Measurements from ENCODE around the gene DYNLT2. TPM values are rescaled to one million over a fixed set of nuclear protein-coding genes. Genes with fewer than 3 reads are reported as not detected.

DYNLT2 gene, protein sequence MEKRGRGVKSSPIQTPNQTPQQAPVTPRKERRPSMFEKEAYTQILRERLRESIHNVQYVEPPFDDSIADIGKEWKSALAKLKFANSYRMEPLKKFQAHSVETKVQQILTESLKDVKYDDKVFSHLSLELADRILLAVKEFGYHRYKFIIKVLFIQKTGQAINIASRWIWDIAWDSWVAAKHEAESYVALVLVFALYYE
- total RNA-seq: 0.16 TPM in 1 of 2 replicates, not detected in the other

DNA sequence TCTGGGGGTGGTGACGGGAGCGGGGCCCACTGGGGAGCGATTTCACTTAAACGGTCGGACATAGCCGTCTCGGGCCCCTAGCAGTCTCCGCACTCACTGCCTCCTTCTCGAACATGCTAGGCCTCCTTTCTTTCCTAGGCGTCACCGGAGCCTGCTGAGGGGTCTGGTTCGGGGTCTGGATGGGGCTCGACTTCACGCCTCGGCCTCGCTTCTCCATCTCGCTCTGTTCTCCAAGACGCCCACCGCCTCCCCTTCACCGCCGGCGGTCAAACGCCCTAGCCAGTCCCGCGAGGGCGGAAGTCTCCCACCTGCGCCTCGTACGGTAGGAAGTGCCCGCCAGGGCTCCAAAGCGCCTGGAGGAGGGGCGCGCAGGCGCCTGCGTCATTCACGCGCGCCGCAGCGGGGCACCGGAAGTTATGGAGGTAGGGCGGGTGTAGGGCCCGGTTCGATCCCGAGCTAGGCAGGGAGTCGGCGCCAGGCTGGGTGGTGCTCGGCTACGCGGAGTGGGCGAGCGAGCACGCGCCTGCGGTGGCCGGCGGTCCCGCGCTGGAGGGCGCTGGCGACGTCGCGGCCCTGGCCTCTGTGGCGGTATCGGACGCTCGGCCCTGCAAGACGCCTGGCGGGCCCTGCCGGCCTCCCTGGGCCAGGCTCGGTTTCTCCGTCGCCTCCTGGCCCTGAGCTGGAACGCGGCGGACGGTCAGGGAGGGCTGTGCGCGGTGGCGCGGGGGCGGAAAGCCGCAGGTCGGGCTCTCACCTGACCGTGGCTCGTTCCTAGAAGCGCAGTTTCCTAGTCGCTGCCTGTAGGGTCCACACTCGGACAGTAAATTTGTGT lies at the start of gene DYNLT2, which contains the start of gene ERMARD:
Gene DYNLT2, minus strand, starts transcription at position 331 of the 832 bp plus-strand sequence. Its CDS starts 114 bp downstream, at position 217.
Gene ERMARD, plus strand, starts transcription at position 381 of the 832 bp plus-strand sequence. Its CDS starts 36 bp downstream, at position 417.

GRCh38 chr6:169724494-169725124 lies 26.8 kb downstream of the DYNLT2 start, which contains the start of gene PHF10:
PHF10 (minus strand) TSS chr6:169724500; CDS start chr6:169723931, 569 bp downstream.

GRCh38 chr6:169701954-169702839 lies 49.2 kb downstream of the DYNLT2 start, which contains the start of the genes C6orf120 and WDR27:
C6orf120 (plus strand) TSS chr6:169702126; CDS start chr6:169702460, 334 bp downstream.
WDR27 (minus strand) TSS chr6:169702029; CDS start chr6:169689005, 13,024 bp downstream.

Other genes with a start within 250 kb of the DYNLT2 start
- gene WDR27, start 49.5 kb downstream of the DYNLT2 start, total RNA-seq: 9.6 and 20.0 TPM in 2 replicates
- gene C6orf120, start 49.4 kb downstream of the DYNLT2 start, total RNA-seq: 31.1 and 44.9 TPM in 2 replicates
- 11.5 and 14.6 TPM in 2 replicates for gene PHF10, start 27.1 kb downstream of the DYNLT2 start, total RNA-seq
- gene ERMARD, start 50 bp upstream of the DYNLT2 start, total RNA-seq: 14.1 and 36.8 TPM in 2 replicates